ENCODE measurements around the gene YPEL1. TPM values are rescaled to one million over a fixed set of nuclear protein-coding genes. Genes with fewer than 3 reads are reported as not detected.

Gene YPEL1
- total and polyA plus RNA-seq, 4 donors: 1.6 to 15.1 (median 3.5) TPM

DNA sequence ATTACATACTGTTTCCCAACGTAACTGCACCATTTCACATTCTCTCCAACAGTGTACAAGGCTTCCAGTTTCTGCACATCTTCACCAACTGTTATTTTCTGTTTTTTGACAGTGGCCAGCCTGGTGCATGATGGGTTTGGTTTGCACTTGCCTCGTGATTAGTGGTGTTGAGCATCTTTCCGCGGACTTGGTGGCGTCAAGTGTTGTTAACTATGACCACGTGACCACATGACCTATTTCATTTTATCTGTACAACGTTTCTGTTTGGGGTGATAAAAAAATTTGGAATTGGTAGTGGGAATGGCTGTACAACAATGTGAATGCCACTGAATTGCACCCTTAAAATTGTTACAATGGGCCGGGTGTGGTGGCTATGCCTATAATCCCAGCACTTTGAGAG lies 2.5 kb upstream of the YPEL1 start:
- H3K27me3 ChIP-seq (ENCODE audit: control insufficient read depth in 3 of 3, insufficient read depth in 3 of 3, low read length in 2 of 3): no peaks in the 10 kb centered on the region

DNA sequence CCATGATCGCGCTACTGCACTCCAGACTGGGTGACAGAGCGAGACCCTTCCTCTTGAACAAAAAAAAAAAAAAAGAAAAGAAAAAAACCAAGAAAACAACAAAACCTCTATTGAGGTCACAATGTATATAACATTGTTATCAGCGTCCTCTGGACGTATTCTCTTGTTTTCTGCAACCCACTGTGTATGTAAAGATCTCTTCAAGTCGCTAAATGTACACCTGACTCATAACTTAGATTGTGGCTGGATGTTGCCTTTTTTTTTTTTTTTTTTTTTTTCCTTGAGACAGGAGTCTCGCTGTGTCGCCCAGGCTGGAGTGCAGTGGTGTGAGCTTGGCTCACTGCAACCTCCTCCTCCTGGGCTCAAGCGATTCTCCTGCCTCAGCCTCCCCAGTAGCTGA lies 1.4 kb upstream of the YPEL1 start:
- no peaks in the 10 kb centered on the region for H3K36me3 ChIP-seq (ENCODE audit: control insufficient read depth in 4 of 4, insufficient read depth in 4 of 4, low read length in 4 of 4)
- H3K9ac ChIP-seq (ENCODE audit: insufficient read depth in 1 of 2, low read length in 2 of 2): no peak overlapping the region
- DNase-seq: no peak
- H3K4me1 ChIP-seq (ENCODE audit: control insufficient read depth in 5 of 5, insufficient read depth in 5 of 5, low read length in 5 of 5): peaks cover 2 to 10% (median 5%) of the 10 kb centered on the region in 5 donors
- WGBS, 2 donors: 80 to 91% methylated on average over 9 of the region's 9 CpGs
- H3K9me3 ChIP-seq (ENCODE audit: control insufficient read depth in 4 of 4, insufficient read depth in 3 of 4, low read length in 3 of 4): peaks cover 0 to 2% (median 0%) of the 10 kb centered on the region in 4 donors
- no peak overlapping the region for H3K4me3 ChIP-seq
- ATAC-seq (ENCODE audit: insufficient read depth, low FRiP score): no peak
- H3K27ac ChIP-seq (ENCODE audit: low read depth in 1 of 2, low read length in 1 of 2): no peak overlapping the region
- H3K27me3 ChIP-seq (ENCODE audit: control insufficient read depth in 3 of 3, insufficient read depth in 3 of 3, low read length in 2 of 3): no peaks in the 10 kb centered on the region
- TF ChIP-seq, protein P1, sequence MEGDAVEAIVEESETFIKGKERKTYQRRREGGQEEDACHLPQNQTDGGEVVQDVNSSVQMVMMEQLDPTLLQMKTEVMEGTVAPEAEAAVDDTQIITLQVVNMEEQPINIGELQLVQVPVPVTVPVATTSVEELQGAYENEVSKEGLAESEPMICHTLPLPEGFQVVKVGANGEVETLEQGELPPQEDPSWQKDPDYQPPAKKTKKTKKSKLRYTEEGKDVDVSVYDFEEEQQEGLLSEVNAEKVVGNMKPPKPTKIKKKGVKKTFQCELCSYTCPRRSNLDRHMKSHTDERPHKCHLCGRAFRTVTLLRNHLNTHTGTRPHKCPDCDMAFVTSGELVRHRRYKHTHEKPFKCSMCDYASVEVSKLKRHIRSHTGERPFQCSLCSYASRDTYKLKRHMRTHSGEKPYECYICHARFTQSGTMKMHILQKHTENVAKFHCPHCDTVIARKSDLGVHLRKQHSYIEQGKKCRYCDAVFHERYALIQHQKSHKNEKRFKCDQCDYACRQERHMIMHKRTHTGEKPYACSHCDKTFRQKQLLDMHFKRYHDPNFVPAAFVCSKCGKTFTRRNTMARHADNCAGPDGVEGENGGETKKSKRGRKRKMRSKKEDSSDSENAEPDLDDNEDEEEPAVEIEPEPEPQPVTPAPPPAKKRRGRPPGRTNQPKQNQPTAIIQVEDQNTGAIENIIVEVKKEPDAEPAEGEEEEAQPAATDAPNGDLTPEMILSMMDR (IDR thresholded peaks at IDR 0.05; ENCODE audit: control extremely low read depth, extremely low read depth): no peak

More for the DNA sequence above, 2.5 kb upstream of the YPEL1 start:
- H3K9me3 ChIP-seq (ENCODE audit: control insufficient read depth in 4 of 4, insufficient read depth in 3 of 4, low read length in 3 of 4): peaks cover 0 to 2% (median 0%) of the 10 kb centered on the region in 4 donors
- H3K27ac ChIP-seq (ENCODE audit: low read depth in 1 of 2, low read length in 1 of 2): no peak overlapping the region
- no peak for ATAC-seq (ENCODE audit: insufficient read depth, low FRiP score)
- DNase-seq: no peak
- WGBS, 2 donors: 85 to 89% methylated on average over 8 of the region's 8 CpGs
- H3K4me3 ChIP-seq: no peak overlapping the region
- H3K36me3 ChIP-seq (ENCODE audit: control insufficient read depth in 4 of 4, insufficient read depth in 4 of 4, low read length in 4 of 4): no peaks in the 10 kb centered on the region
- TF ChIP-seq, protein P1 (IDR thresholded peaks at IDR 0.05; ENCODE audit: control extremely low read depth, extremely low read depth): no peak
- peaks cover 2 to 10% (median 5%) of the 10 kb centered on the region in 5 donors for H3K4me1 ChIP-seq (ENCODE audit: control insufficient read depth in 5 of 5, insufficient read depth in 5 of 5, low read length in 5 of 5)
- H3K9ac ChIP-seq (ENCODE audit: insufficient read depth in 1 of 2, low read length in 2 of 2): no peak overlapping the region

DNA sequence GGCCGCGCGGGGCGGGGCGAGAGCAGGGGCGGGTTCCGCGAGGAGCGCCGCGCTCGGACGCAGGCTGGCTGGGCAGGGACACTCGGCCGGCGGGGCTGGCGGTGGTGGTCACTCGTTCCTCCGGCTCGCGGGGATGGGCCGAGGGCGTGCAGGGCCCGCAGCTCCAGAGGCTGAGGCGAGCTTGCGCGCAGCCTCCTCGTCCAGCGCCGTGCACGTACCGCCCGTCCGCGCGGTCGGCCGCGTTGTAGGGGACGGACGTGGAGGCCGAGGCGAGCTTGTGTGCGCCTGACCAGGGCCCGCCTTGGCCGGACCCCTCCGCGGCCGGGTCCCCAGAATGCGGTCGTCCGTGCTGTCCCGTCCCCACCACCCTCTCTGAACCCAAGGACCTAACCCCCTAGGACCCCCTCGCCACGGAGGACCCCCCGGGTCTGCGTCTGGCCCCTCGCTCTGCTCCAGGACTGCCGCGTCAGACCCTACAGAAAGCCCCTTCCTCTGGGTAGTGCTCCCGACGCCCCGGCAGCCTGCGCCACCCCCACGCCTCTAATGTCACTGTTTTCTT lies 569 bp upstream of the YPEL1 start:
- DNase-seq: no peak
- H3K27me3 ChIP-seq (ENCODE audit: control insufficient read depth in 3 of 3, insufficient read depth in 3 of 3, low read length in 2 of 3): no peaks in the 10 kb centered on the region
- TF ChIP-seq, protein P1 (IDR thresholded peaks at IDR 0.05; ENCODE audit: control extremely low read depth, extremely low read depth): no peak
- peak overlapping the region in 1 of 2 donors; percentile 66 for H3K27ac ChIP-seq (ENCODE audit: low read depth in 1 of 2, low read length in 1 of 2)
- peaks cover 2 to 10% (median 5%) of the 10 kb centered on the region in 5 donors for H3K4me1 ChIP-seq (ENCODE audit: control insufficient read depth in 5 of 5, insufficient read depth in 5 of 5, low read length in 5 of 5)
- no peak overlapping the region for H3K9ac ChIP-seq (ENCODE audit: insufficient read depth in 1 of 2, low read length in 2 of 2)
- no peaks in the 10 kb centered on the region for H3K36me3 ChIP-seq (ENCODE audit: control insufficient read depth in 4 of 4, insufficient read depth in 4 of 4, low read length in 4 of 4)
- WGBS, 2 donors: 5 to 6% methylated on average over 61 to 65 of the region's 65 CpGs
- H3K9me3 ChIP-seq (ENCODE audit: control insufficient read depth in 4 of 4, insufficient read depth in 3 of 4, low read length in 3 of 4): peaks cover 0 to 2% (median 0%) of the 10 kb centered on the region in 4 donors
- ATAC-seq (ENCODE audit: insufficient read depth, low FRiP score): peak; percentile 2
- peak overlapping the region; percentile 56 for H3K4me3 ChIP-seq

All from lung (tissue), 12 donors.